ENCODE data around the gene CHRNB2.

DNA sequence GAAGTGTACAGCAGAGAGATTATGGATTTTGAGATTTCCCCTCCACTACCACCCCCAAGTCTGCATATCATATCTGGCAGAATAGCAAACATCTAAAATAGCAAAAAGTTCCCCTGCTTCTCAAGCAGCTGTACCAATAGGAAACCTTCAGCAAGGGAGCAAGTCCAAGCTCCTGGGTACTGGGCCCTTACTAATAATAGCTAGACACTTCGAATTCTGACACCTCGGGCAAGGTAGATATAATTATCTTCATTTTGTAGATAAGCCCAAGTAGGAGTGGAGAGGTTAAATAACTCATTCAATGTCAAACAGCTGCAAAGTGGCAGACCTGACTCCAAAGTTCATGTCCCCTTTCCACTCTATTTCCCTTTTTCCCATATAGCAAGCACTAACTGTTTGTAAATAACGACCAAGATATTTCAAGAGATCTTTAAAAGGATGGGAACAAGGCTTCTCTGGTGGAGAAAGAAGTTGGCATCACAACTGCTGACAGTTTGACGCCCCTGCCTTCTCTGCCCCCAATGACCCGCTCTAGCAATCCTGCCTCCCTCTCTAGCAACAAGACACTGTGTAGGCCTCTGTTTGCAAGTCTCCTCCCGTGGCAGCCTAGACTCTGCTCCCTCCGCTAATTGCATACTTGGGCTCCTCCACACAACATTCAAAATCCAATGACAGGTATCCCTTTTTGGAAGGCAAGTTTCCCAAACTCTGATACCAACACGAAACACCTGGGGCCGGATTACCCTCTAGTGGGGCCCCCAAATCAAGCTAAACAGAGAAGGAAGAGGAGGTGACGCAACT, 59.1 kb downstream of the CHRNB2 start:
- TF ChIP-seq CTCF (IDR thresholded peaks at IDR 0.05; ENCODE audit: poor library complexity, severe bottlenecking) = no peak
- no peak for TF ChIP-seq POLR2AphosphoS5 (IDR thresholded peaks at IDR 0.05)
- TF ChIP-seq RAD21 (conservative IDR thresholded peaks at IDR 0.05) = no peak

Measured in neural cell (in vitro differentiated cells).